H1 (cell line): Measurements from ENCODE around the gene CCR1. TPM values are rescaled to one million over a fixed set of nuclear protein-coding genes. Genes with fewer than 3 reads are reported as not detected.

Experiments used
- CTCF ChIA-PET: fragments of 300-600 bp; sonication (Branson Sonifier 250); formaldehyde crosslinking; loops from one replicate; lab custom pipeline; 2021; ENCODE audit not compliant: partially characterized antibody; lab: Charles Lee
- POLR2A ChIA-PET: fragments of 300-600 bp; sonication (Branson Sonifier 250); formaldehyde crosslinking; loops from one replicate; lab custom pipeline; 2021; ENCODE audit warnings: inconsistent platforms; ENCODE audit not compliant: partially characterized antibody; lab: Charles Lee
- DNase-seq, 2 experiments: peaks; one replicate each; pipeline versions ENCODE4 v3.0.0 to v3.0.0-alpha.2; 2010 to 2022; ENCODE audit warnings: low spot score in 2 of 2, low read depth in 1 of 2, mixed read lengths in 1 of 2
- FAIRE-seq: peaks from 2 replicates; lab custom pipeline; 2011; peaks lifted over from hg19 to GRCh38; lab: Jason Lieb, UNC
- H2AFZ ChIP-seq: 2 replicates; pipeline ENCODE4 v1.8.1; 2012; ENCODE audit warnings: low read length, inconsistent platforms
- H2AK5ac ChIP-seq: 2 replicates; pipeline ENCODE4 v1.6.1; 2013; ENCODE audit warnings: low read depth, low read length
- H2BK120ac ChIP-seq: replicated peaks from 2 replicates; pipeline ENCODE3; 2013; ENCODE audit warnings: low read depth, low read length, inconsistent platforms
- H2BK12ac ChIP-seq: 2 replicates; pipeline ENCODE4 v1.6.1; 2013; ENCODE audit warnings: low read depth, low read length
- H2BK15ac ChIP-seq: 2 replicates; pipeline ENCODE4 v1.6.1; 2013; ENCODE audit warnings: low read length
- H2BK20ac ChIP-seq: 2 replicates; pipeline ENCODE4 v1.6.1; 2013; ENCODE audit warnings: low read length
- H2BK5ac ChIP-seq: 2 replicates; pipeline ENCODE4 v1.6.1; 2013; ENCODE audit warnings: low read depth, low read length
- H3K14ac ChIP-seq: 2 replicates; pipeline ENCODE4 v1.6.1; 2013; ENCODE audit warnings: inconsistent platforms; ENCODE audit not compliant: insufficient read length
- H3K18ac ChIP-seq: 2 replicates; pipeline ENCODE4 v1.6.1; 2013; ENCODE audit warnings: low read length; ENCODE audit errors: extremely low read depth
- H3K23ac ChIP-seq: 2 replicates; pipeline ENCODE4 v1.6.1; 2013; ENCODE audit warnings: inconsistent platforms; ENCODE audit not compliant: insufficient read length
- H3K23me2 ChIP-seq: 2 replicates; pipeline ENCODE4 v1.6.1; 2013; ENCODE audit warnings: low read depth, low read length
- H3K27ac ChIP-seq: 2 replicates; pipeline ENCODE4 v1.6.1; 2011; ENCODE audit warnings: low read depth, low read length, inconsistent platforms
- H3K27me3 ChIP-seq, 4 experiments: replicated peaks in 1 of 4; 1 replicate in 1 of 4; 2 replicates in 3 of 4; pipeline versions ENCODE4 v1.6.1 to v1.8.1; 2011 to 2013; ENCODE audit warnings: low read length in 3 of 4, mild to moderate bottlenecking in 3 of 4, inconsistent platforms in 2 of 4, mixed read lengths in 2 of 4, moderate library complexity in 1 of 4; ENCODE audit not compliant: control insufficient read depth in 3 of 4, insufficient read depth in 3 of 4; ENCODE audit errors: extremely low read depth in 1 of 4
- H3K36me3 ChIP-seq, 4 experiments: 2 replicates each; pipeline versions ENCODE4 v1.6.1 to v1.8.1; 2011 to 2013; ENCODE audit warnings: mild to moderate bottlenecking in 4 of 4, low read length in 3 of 4, moderate library complexity in 2 of 4, control low read depth in 1 of 4, inconsistent platforms in 1 of 4; ENCODE audit not compliant: insufficient read depth in 4 of 4, control insufficient read depth in 2 of 4
- H3K4ac ChIP-seq: replicated peaks from 2 replicates; pipeline ENCODE3; 2013; ENCODE audit warnings: low read length, low read depth, mixed read lengths, inconsistent platforms; ENCODE audit not compliant: insufficient read length
- H3K4me1 ChIP-seq, 4 experiments: replicated peaks in 1 of 4; 1 replicate in 1 of 4; 2 replicates in 3 of 4; pipeline versions ENCODE4 v1.6.1 to v1.8.1; 2011 to 2013; ENCODE audit warnings: low read length in 3 of 4, inconsistent platforms in 2 of 4, mixed read lengths in 1 of 4; ENCODE audit not compliant: insufficient read depth in 4 of 4, control insufficient read depth in 3 of 4
- H3K4me2 ChIP-seq, 2 experiments: 2 replicates each; pipeline versions ENCODE4 v1.6.1 to v1.8.1; 2011 to 2013; ENCODE audit warnings: low read depth in 2 of 2, low read length in 2 of 2, control low read depth in 1 of 2, inconsistent platforms in 1 of 2, mild to moderate bottlenecking in 1 of 2; ENCODE audit not compliant: insufficient read depth in 1 of 2
- H3K4me3 ChIP-seq, 4 experiments: fragments of 200-600, 300-600 bp in 1 of 4; sonication (generic), shearing (Covaris generic), sonication (Bioruptor Twin) in 1 of 4; 2 replicates each; pipeline versions ENCODE4 v1.5.1 to v1.8.1; 2011 to 2016; ENCODE audit warnings: low read length in 4 of 4, low read depth in 3 of 4, control low read depth in 2 of 4, inconsistent platforms in 2 of 4, mild to moderate bottlenecking in 2 of 4, mixed read lengths in 1 of 4, moderate library complexity in 1 of 4; ENCODE audit not compliant: insufficient read depth in 2 of 4; ENCODE audit errors: extremely low read depth in 1 of 4
- H3K56ac ChIP-seq: replicated peaks from 2 replicates; pipeline ENCODE3; 2013; ENCODE audit warnings: low read depth, mild to moderate bottlenecking, mixed read lengths, low read length, inconsistent platforms; ENCODE audit not compliant: insufficient read length
- H3K79me1 ChIP-seq: 2 replicates; pipeline ENCODE4 v1.6.1; 2013; ENCODE audit warnings: low read depth, low read length, control low read depth
- H3K79me2 ChIP-seq, 2 experiments: 2 replicates each; pipeline versions ENCODE4 v1.6.1 to v1.8.1; 2012 to 2013; ENCODE audit warnings: low read length in 2 of 2, mild to moderate bottlenecking in 2 of 2, inconsistent platforms in 1 of 2; ENCODE audit not compliant: insufficient read depth in 2 of 2, control insufficient read depth in 1 of 2
- H3K9ac ChIP-seq, 4 experiments: replicated peaks in 1 of 4; 1 replicate in 1 of 4; 2 replicates in 3 of 4; pipeline versions ENCODE4 v1.6.1 to v1.8.1; 2011 to 2013; ENCODE audit warnings: low read depth in 3 of 4, low read length in 3 of 4, control low read depth in 2 of 4, mild to moderate bottlenecking in 2 of 4, moderate library complexity in 2 of 4, inconsistent platforms in 1 of 4; ENCODE audit errors: extremely low read depth in 1 of 4
- H3K9me3 ChIP-seq, 2 experiments: 2 replicates each; pipeline versions ENCODE4 v1.6.1 to v1.8.1; 2012 to 2013; ENCODE audit warnings: mild to moderate bottlenecking in 2 of 2, moderate library complexity in 2 of 2, control low read depth in 1 of 2, inconsistent platforms in 1 of 2, low read depth in 1 of 2, low read length in 1 of 2, mixed read lengths in 1 of 2; ENCODE audit not compliant: insufficient read depth in 2 of 2
- H4K20me1 ChIP-seq, 2 experiments: replicated peaks in 1 of 2; 2 replicates each; pipeline versions ENCODE3 to v1.8.1; 2011 to 2013; ENCODE audit warnings: inconsistent platforms in 2 of 2, low read length in 2 of 2, mild to moderate bottlenecking in 1 of 2; ENCODE audit not compliant: insufficient read depth in 2 of 2, control insufficient read depth in 1 of 2
- H4K5ac ChIP-seq: 2 replicates; pipeline ENCODE4 v1.6.1; 2013; ENCODE audit warnings: low read length, low read depth, mixed read lengths, inconsistent platforms; ENCODE audit not compliant: insufficient read length
- H4K8ac ChIP-seq: 2 replicates; pipeline ENCODE4 v1.8.0; 2013; ENCODE audit warnings: mild to moderate bottlenecking, moderate library complexity, low read length, inconsistent platforms; ENCODE audit not compliant: insufficient read depth; ENCODE audit errors: extremely low read depth
- H4K91ac ChIP-seq: replicated peaks from 2 replicates; pipeline ENCODE3; 2013; ENCODE audit warnings: low read length, mixed read lengths, inconsistent platforms; ENCODE audit not compliant: insufficient read length
- ATF2 ChIP-seq: IDR thresholded peaks from 2 replicates; pipeline ENCODE4 v1.6.1; 2012; ENCODE audit warnings: low read length, inconsistent platforms
- BACH1 ChIP-seq: IDR thresholded peaks from 2 replicates; pipeline ENCODE4 v1.6.1; 2012; ENCODE audit warnings: low read length, improper control_type of control experiment
- MAFK ChIP-seq: IDR thresholded peaks from 2 replicates; pipeline ENCODE4 v1.6.1; 2012; ENCODE audit warnings: low read depth, mild to moderate bottlenecking, improper control_type of control experiment, low read length
- NANOG ChIP-seq: IDR thresholded peaks from 2 replicates; pipeline ENCODE4 v1.6.1; 2011; ENCODE audit warnings: low read length, low read depth, mild to moderate bottlenecking, inconsistent platforms; ENCODE audit not compliant: insufficient read depth, poor library complexity, severe bottlenecking
- SAP30 ChIP-seq: fragments of 300-600 bp; sonication (generic); IDR thresholded peaks from 2 replicates; pipeline ENCODE4 v1.7.1; 2012; ENCODE audit warnings: low read length, moderate library complexity, mild to moderate bottlenecking, inconsistent platforms; ENCODE audit not compliant: insufficient read depth, insufficient replicate concordance
- SP2 ChIP-seq: IDR thresholded peaks from 2 replicates; pipeline ENCODE4 v1.6.1; 2012; ENCODE audit warnings: mild to moderate bottlenecking, low read length, inconsistent platforms
- SRF ChIP-seq: IDR thresholded peaks from 2 replicates; pipeline ENCODE4 v1.6.1; 2011; ENCODE audit warnings: mild to moderate bottlenecking, low read depth, low read length, moderate library complexity
- TCF12 ChIP-seq: IDR thresholded peaks from 2 replicates; pipeline ENCODE4 v1.6.1; 2011; ENCODE audit warnings: low read depth, mild to moderate bottlenecking, low read length
- TEAD4 ChIP-seq: IDR thresholded peaks from 2 replicates; pipeline ENCODE4 v1.6.1; 2012; ENCODE audit warnings: low read depth, low read length, inconsistent platforms, mixed read lengths
- USF2 ChIP-seq: IDR thresholded peaks from 2 replicates; pipeline ENCODE4 v1.6.1; 2011; ENCODE audit warnings: low read length, improper control_type of control experiment
- WGBS, 2 experiments: shearing (Covaris generic) in 1 of 2; methylation state at CpG; one replicate each; pipeline versions ENCODE4 v1.1.6 to v1.1.7; 2013 to 2015; ENCODE audit warnings: low lambda C conversion rate in 2 of 2, mixed read lengths in 2 of 2, inconsistent platforms in 1 of 2, low coverage in 1 of 2, missing lambda C conversion rate in 1 of 2; ENCODE audit not compliant: insufficient replicate concordance in 2 of 2, insufficient coverage in 1 of 2, insufficient read length in 1 of 2; ENCODE audit errors: extremely low coverage in 1 of 2, missing lambda C conversion rate in 1 of 2; 5-methylcytosine and 5-hydroxymethylcytosine counted together
- polyA plus RNA-seq, 7 experiments: library from polyadenylated mRNA; depleted of rRNA in 3 of 7; stranded (reverse) in 5 of 7; unstranded in 2 of 7; fragments of >200 nt in 5 of 7; fragments of 200-250 nt in 2 of 7; gene quantifications; 1 replicate in 5 of 7; 2 replicates in 1 of 7; 4 replicates in 1 of 7; pipeline versions ENCODE4 v1.2.1 to v1.2.3, GENCODE V29; 2011 to 2013; ENCODE audit warnings: missing spikeins in 2 of 7, mixed read lengths in 2 of 7
- total RNA-seq: library from RNA; stranded (reverse); fragmentation: NEBNext Ultra II Directional; extraction: Animal tissue kit (Norgen Biotek cat#: 25700); gene quantifications from 2 replicates; pipeline ENCODE4 v1.2.1, GENCODE V29; 2021

Gene CCR1
- total and polyA plus RNA-seq, 2 of the 8 experiments (the other 6 are each of a cell fraction or from before 2014, with no cell fraction given), result not detected

- DNase-seq, result no peak
- no peak for FAIRE-seq
- no peak overlapping the region for H2BK12ac ChIP-seq
- no peak overlapping the region for H3K56ac ChIP-seq
- H3K4me1 ChIP-seq, result peaks cover 0 to 2% (median 0%) of the 10 kb centered on the region in 4 experiments; a peak in 2 of 7 replicates
- H2AK5ac ChIP-seq, result no peak overlapping the region
- H2AFZ ChIP-seq, result no peak overlapping the region
- H2BK120ac ChIP-seq, result no peak overlapping the region
- no peaks in the 10 kb centered on the region for H3K27me3 ChIP-seq
- no peak overlapping the region for H3K14ac ChIP-seq
- no peak overlapping the region for H3K23ac ChIP-seq
- H2BK5ac ChIP-seq, result no peak overlapping the region
- H3K36me3 ChIP-seq, result no peaks in the 10 kb centered on the region
- no peak overlapping the region for H3K4me2 ChIP-seq
- 92% methylated on average over 2 of the region's 2 CpGs; no CpG with 5 or more reads in 1 of the 2 experiments for WGBS, 2 experiments
- no peak overlapping the region for H3K9ac ChIP-seq
- CTCF ChIA-PET, result interaction anchor here (0.9 to 6.6 kb wide), 6 partner anchors 17 to 173 kb away, joined by 3 to 34 read pairs (median 10); partner anchors contain the start of gene CCR5
- no peaks in the 10 kb centered on the region for H3K9me3 ChIP-seq
- no peak overlapping the region for H3K18ac ChIP-seq
- no peaks in the 10 kb centered on the region for H3K23me2 ChIP-seq
- no peak overlapping the region for H2BK15ac ChIP-seq
- no peaks in the 10 kb centered on the region for H3K79me2 ChIP-seq
- no peak overlapping the region for H4K5ac ChIP-seq
- no peak overlapping the region for H3K4me3 ChIP-seq
- no peak overlapping the region for H4K91ac ChIP-seq
- no peak overlapping the region for H2BK20ac ChIP-seq
- no peaks in the 10 kb centered on the region for H4K20me1 ChIP-seq
- H3K4ac ChIP-seq, result no peak overlapping the region
- no peak overlapping the region for H4K8ac ChIP-seq
- no peaks in the 10 kb centered on the region for H3K79me1 ChIP-seq
- no peak overlapping the region for H3K27ac ChIP-seq
- POLR2A ChIA-PET, result no interaction called here
- TF ChIP-seq SRF (no peak), BACH1 (no peak), TEAD4 (no peak), NANOG (no peak), TCF12 (no peak), ATF2 (no peak), USF2 (no peak), SP2 (no peak), MAFK (no peak), SAP30 (no peak)
These were observed 2.7 kb downstream of the CCR1 start for GRCh38 chr3:46205286-46205960.
